Lower leg skin (tissue), 3 donors: ENCODE results near the gene IGFL1.
"Not testable (repeated sequence)": the region's sequence is repeated elsewhere in the genome, so short reads cannot be mapped to it uniquely, and the experiment has no call there.

ENCODE experiments used
- POLR2A ChIP-seq, 2 donors: fragments of 450-650 bp; IDR thresholded peaks; one replicate each; pipeline ENCODE4 v1.6.1; 2016 to 2017; ENCODE audit warnings: antibody characterized with exemption in 2 of 2, mild to moderate bottlenecking in 1 of 2, moderate library complexity in 1 of 2
- TF ChIP-seq, protein P1 (sequence below), 3 donors: fragments of 450-650 bp; IDR thresholded peaks; one replicate each; pipeline ENCODE4 v1.5.1; 2016; ENCODE audit warnings: antibody characterized with exemption in 3 of 3, mild to moderate bottlenecking in 3 of 3, moderate library complexity in 2 of 3

DNA sequence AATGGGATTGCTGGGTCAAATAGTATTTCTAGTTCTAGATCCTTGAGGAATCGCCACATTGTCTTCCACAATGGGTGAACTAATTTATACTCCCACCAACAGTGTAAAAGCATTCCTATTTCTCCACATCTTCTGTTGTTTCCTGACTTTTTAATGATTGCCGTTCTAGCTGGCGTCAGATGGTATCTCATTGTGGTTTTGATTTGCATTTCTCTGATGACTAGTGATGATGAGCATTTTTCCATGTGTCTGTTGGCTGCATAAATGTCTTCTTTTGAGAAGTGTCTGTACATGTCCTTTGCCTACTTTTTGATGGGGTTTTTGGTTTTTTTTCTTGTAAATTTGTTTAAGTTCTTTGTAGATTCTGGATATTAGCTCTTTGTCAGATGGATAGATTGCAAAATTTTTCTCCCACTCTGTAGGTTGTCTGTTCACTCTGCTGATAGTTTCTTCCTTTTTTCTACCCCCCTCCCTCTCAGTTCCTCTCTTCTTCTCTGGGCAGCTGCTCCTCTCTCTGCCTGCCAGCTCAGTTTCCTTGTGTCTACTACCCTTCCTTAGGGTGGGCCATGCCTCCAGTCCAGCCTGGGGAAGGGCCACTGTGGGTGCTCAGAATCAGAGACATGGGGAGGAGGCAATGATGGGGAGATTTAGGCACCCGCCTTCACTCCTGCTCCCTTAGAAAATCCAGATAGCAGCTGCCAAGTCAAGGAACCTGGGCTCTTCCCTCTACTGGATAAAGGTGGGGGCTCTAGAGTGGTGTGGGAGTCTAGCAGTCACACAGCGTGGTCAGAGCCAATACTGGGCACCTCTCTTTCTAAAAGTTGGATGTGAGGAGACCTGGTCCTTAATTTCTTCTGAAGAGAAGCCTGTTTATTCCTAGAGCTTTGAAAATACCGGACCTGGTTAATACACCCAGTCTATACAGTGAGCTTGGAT lies 44.5 kb upstream of the IGFL1 start:
- TF ChIP-seq, protein P1, sequence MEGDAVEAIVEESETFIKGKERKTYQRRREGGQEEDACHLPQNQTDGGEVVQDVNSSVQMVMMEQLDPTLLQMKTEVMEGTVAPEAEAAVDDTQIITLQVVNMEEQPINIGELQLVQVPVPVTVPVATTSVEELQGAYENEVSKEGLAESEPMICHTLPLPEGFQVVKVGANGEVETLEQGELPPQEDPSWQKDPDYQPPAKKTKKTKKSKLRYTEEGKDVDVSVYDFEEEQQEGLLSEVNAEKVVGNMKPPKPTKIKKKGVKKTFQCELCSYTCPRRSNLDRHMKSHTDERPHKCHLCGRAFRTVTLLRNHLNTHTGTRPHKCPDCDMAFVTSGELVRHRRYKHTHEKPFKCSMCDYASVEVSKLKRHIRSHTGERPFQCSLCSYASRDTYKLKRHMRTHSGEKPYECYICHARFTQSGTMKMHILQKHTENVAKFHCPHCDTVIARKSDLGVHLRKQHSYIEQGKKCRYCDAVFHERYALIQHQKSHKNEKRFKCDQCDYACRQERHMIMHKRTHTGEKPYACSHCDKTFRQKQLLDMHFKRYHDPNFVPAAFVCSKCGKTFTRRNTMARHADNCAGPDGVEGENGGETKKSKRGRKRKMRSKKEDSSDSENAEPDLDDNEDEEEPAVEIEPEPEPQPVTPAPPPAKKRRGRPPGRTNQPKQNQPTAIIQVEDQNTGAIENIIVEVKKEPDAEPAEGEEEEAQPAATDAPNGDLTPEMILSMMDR (IDR thresholded peaks at IDR 0.05), result not testable (repeated sequence)
- TF ChIP-seq POLR2A (IDR thresholded peaks at IDR 0.05), result not testable (repeated sequence)
